CD4-positive, alpha-beta T cell treated with Interleukin-6 for 4 hours (primary cell): ENCODE measurements around the gene TMEM72.
A peak's percentile ranks its signal among the peaks of the same experiment; 100 is the strongest.
"Not testable (repeated sequence)": the region's sequence is repeated elsewhere in the genome, so short reads cannot be mapped to it uniquely, and the experiment has no call there.

Experiments
- DNase-seq: peaks from one replicate; pipeline ENCODE4 v3.0.0-alpha.2; 2020; ENCODE audit warnings: mixed read lengths

Gene TMEM72

GRCh38 chr10:44911081-44911540 lies at the start of gene TMEM72:
Gene TMEM72 (plus strand): TSS chr10:44911337. CDS start chr10:44911513, 176 bp downstream.
- DNase-seq = no peak

GRCh38 chr10:44862006-44862751 lies 49.0 kb upstream of the TMEM72 start:
- DNase-seq = no peak

GRCh38 chr10:44862924-44863323 lies 48.2 kb upstream of the TMEM72 start:
- DNase-seq = no peak

- DNase-seq = peak; percentile 17
Observed at GRCh38 chr10:44863344-44864047, 47.6 kb upstream of the TMEM72 start.

- DNase-seq = peak; percentile 22
Observed at GRCh38 chr10:44864051-44864450, 47.1 kb upstream of the TMEM72 start.

GRCh38 chr10:44864637-44865288 lies 46.4 kb upstream of the TMEM72 start:
- peak; percentile 87 for DNase-seq

- no peak for DNase-seq
Observed at GRCh38 chr10:44865289-44865671, 45.9 kb upstream of the TMEM72 start.

- not testable (repeated sequence) for DNase-seq
Observed at GRCh38 chr10:44866367-44866766, 44.8 kb upstream of the TMEM72 start.

- no peak for DNase-seq
Observed at GRCh38 chr10:44870031-44870430, 41.1 kb upstream of the TMEM72 start.

GRCh38 chr10:44873160-44873559 lies 38.0 kb upstream of the TMEM72 start:
- no peak for DNase-seq

GRCh38 chr10:44874166-44874565 lies 37.0 kb upstream of the TMEM72 start:
- no peak for DNase-seq

- DNase-seq = peak; percentile 82
Observed at GRCh38 chr10:44878706-44879530, 32.2 kb upstream of the TMEM72 start.

- DNase-seq = no peak
Observed at GRCh38 chr10:44879531-44879899, 31.6 kb upstream of the TMEM72 start.

GRCh38 chr10:44880090-44880715 lies 30.9 kb upstream of the TMEM72 start:
- DNase-seq = no peak

GRCh38 chr10:44881649-44882048 lies 29.5 kb upstream of the TMEM72 start:
- DNase-seq = no peak

- no peak for DNase-seq
Observed at GRCh38 chr10:44882166-44882720, 28.9 kb upstream of the TMEM72 start.

GRCh38 chr10:44883593-44884331 lies 27.4 kb upstream of the TMEM72 start:
- DNase-seq = no peak

- DNase-seq = no peak
Observed at GRCh38 chr10:44885710-44886109, 25.4 kb upstream of the TMEM72 start.

GRCh38 chr10:44886966-44887365 lies 24.2 kb upstream of the TMEM72 start:
- no peak for DNase-seq

- DNase-seq = no peak
Observed at GRCh38 chr10:44888886-44889285, 22.3 kb upstream of the TMEM72 start.

GRCh38 chr10:44889834-44890233 lies 21.3 kb upstream of the TMEM72 start:
- no peak for DNase-seq
